SH-SY5Y (cell line): ENCODE data around the gene RIN3.

Experiments
- GATA2 ChIP-seq: IDR thresholded peaks from 2 replicates; pipeline ENCODE4 v1.6.1; 2011; ENCODE audit warnings: mild to moderate bottlenecking, low read depth, low read length
- GATA3 ChIP-seq: IDR thresholded peaks from 2 replicates; pipeline ENCODE4 v1.6.1; 2011; ENCODE audit warnings: low read depth, mild to moderate bottlenecking, low read length, moderate library complexity

GRCh38 chr14:92528486-92529100 lies 15.0 kb downstream of the RIN3 start:
- TF ChIP-seq GATA2 (no peak), GATA3 (no peak)
